ENCODE results near the gene RGS8. TPM values are rescaled to one million over a fixed set of nuclear protein-coding genes. Genes with fewer than 3 reads are reported as not detected.

RGS8 gene
- total RNA-seq, 1 donor from 2014 or later = not detected

Other genes starting within 250 kb of the RGS8 start
- not detected in 2 replicates for gene RGSL1, start 234.4 kb downstream of the RGS8 start, total RNA-seq
- 2.9 and 3.1 TPM in 2 replicates for gene RNASEL, start 95.3 kb downstream of the RGS8 start, total RNA-seq
- 1.2 and 2.0 TPM in 2 replicates for gene RGS16, start 80.2 kb downstream of the RGS8 start, total RNA-seq
- gene NPL, start 105.2 kb upstream of the RGS8 start, total RNA-seq = 1.9 and 2.4 TPM in 2 replicates
- 166 and 255 TPM in 2 replicates for gene DHX9, start 154.8 kb upstream of the RGS8 start, total RNA-seq

Measured in dermis blood vessel endothelial cell (primary cell).